IMR-90 (cell line): Measurements from ENCODE around the gene THSD7B. TPM values are rescaled to one million over a fixed set of nuclear protein-coding genes. Genes with fewer than 3 reads are reported as not detected.

Source experiments
- ATAC-seq: fragments of 200-7000 bp; cut with Tn5 transposase; 2 replicates; pipeline ENCODE4 v1.9.1; 2020; ENCODE audit warnings: low read depth, mild to moderate bottlenecking, moderate library complexity
- BruUV-seq: library from RNA; stranded (reverse); fragments of 400-500 nt; replicated peaks from 2 replicates; lab custom pipeline; 2021; lab: Mats Ljungman, UMichigan
- CTCF ChIA-PET: fragments of 300-600 bp; formaldehyde crosslinking; extraction: SDS; loops from one replicate; lab custom pipeline; 2021; ENCODE audit warnings: antibody characterized with exemption; lab: Yijun Ruan, JAX
- POLR2A ChIA-PET: fragments of 300-600 bp; sonication (Branson Sonifier 250); formaldehyde crosslinking; loops from one replicate; lab custom pipeline; 2022; ENCODE audit warnings: antibody characterized with exemption; ENCODE audit not compliant: unreplicated experiment; lab: Charles Lee
- DNase-seq: peaks from one replicate; pipeline ENCODE4 v3.0.0; 2013
- H2AFZ ChIP-seq: replicated peaks from 2 replicates; pipeline ENCODE3; 2013; ENCODE audit warnings: low read length, mild to moderate bottlenecking; ENCODE audit not compliant: poor library complexity
- H2AK5ac ChIP-seq: 2 replicates; pipeline ENCODE4 v1.6.1; 2013; ENCODE audit warnings: low read depth, low read length, inconsistent platforms
- H2AK9ac ChIP-seq: replicated peaks from 2 replicates; pipeline ENCODE3; 2013; ENCODE audit warnings: mild to moderate bottlenecking, low read depth, low read length, moderate library complexity; ENCODE audit not compliant: poor library complexity
- H2BK120ac ChIP-seq: 2 replicates; pipeline ENCODE4 v1.6.1; 2013; ENCODE audit warnings: low read depth, low read length, inconsistent platforms
- H2BK15ac ChIP-seq: 3 replicates; pipeline ENCODE4 v1.6.1; 2013; ENCODE audit warnings: low read depth, low read length, inconsistent platforms
- H2BK20ac ChIP-seq: 2 replicates; pipeline ENCODE4 v1.6.1; 2013; ENCODE audit warnings: low read depth, mild to moderate bottlenecking, inconsistent platforms, low read length, moderate library complexity
- H2BK5ac ChIP-seq: 2 replicates; pipeline ENCODE4 v1.6.1; 2013; ENCODE audit warnings: mild to moderate bottlenecking, low read depth, low read length, inconsistent platforms; ENCODE audit not compliant: poor library complexity, severe bottlenecking
- H3K14ac ChIP-seq: replicated peaks from 2 replicates; pipeline ENCODE4 v1.6.1; 2013; ENCODE audit warnings: low read depth, low read length, inconsistent platforms
- H3K18ac ChIP-seq: 2 replicates; pipeline ENCODE4 v1.6.1; 2013; ENCODE audit warnings: low read depth, low read length, control low read depth
- H3K23ac ChIP-seq: 2 replicates; pipeline ENCODE4 v1.6.1; 2013; ENCODE audit warnings: low read depth, low read length, inconsistent platforms
- H3K27ac ChIP-seq: 2 replicates; pipeline ENCODE4 v1.5.1; 2013; ENCODE audit warnings: mild to moderate bottlenecking, control low read depth, low read length; ENCODE audit not compliant: insufficient read depth
- H3K27me3 ChIP-seq: 2 replicates; pipeline ENCODE4 v1.6.1; 2013; ENCODE audit warnings: low read length; ENCODE audit not compliant: control insufficient read depth, insufficient read depth
- H3K36me3 ChIP-seq: 2 replicates; pipeline ENCODE4 v1.6.1; 2013; ENCODE audit warnings: low read length, mixed read lengths; ENCODE audit not compliant: control insufficient read depth, insufficient read depth
- H3K4ac ChIP-seq: 2 replicates; pipeline ENCODE4 v1.6.1; 2013; ENCODE audit warnings: low read depth, low read length, inconsistent platforms
- H3K4me1 ChIP-seq: 2 replicates; pipeline ENCODE4 v1.6.1; 2013; ENCODE audit warnings: low read length, mixed read lengths; ENCODE audit not compliant: control insufficient read depth, insufficient read depth
- H3K4me2 ChIP-seq: 2 replicates; pipeline ENCODE4 v1.6.1; 2013; ENCODE audit warnings: low read depth, mild to moderate bottlenecking, control low read depth, low read length, moderate library complexity
- H3K4me3 ChIP-seq: 2 replicates; pipeline ENCODE4 v1.5.1; 2013; ENCODE audit warnings: low read depth, mild to moderate bottlenecking, control low read depth, low read length, moderate library complexity; ENCODE audit not compliant: insufficient read depth
- H3K56ac ChIP-seq: 2 replicates; pipeline ENCODE4 v1.6.1; 2013; ENCODE audit warnings: low read length, inconsistent platforms; ENCODE audit not compliant: insufficient read depth; ENCODE audit errors: extremely low read depth
- H3K79me1 ChIP-seq, 2 experiments: 2 replicates each; pipeline ENCODE4 v1.6.1; 2013; ENCODE audit warnings: low read length in 2 of 2, inconsistent platforms in 1 of 2, low read depth in 1 of 2
- H3K9ac ChIP-seq: 2 replicates; pipeline ENCODE4 v1.6.1; 2013; ENCODE audit warnings: low read depth, low read length, control low read depth
- H3K9me1 ChIP-seq: 2 replicates; pipeline ENCODE4 v1.6.1; 2013; ENCODE audit warnings: low read length, inconsistent platforms; ENCODE audit not compliant: insufficient read depth
- H3K9me3 ChIP-seq: 2 replicates; pipeline ENCODE4 v1.6.1; 2013; ENCODE audit warnings: low read length; ENCODE audit not compliant: control insufficient read depth, insufficient read depth
- H4K20me1 ChIP-seq: 2 replicates; pipeline ENCODE4 v1.6.1; 2013; ENCODE audit warnings: low read length, inconsistent platforms; ENCODE audit not compliant: insufficient read depth
- H4K5ac ChIP-seq: 2 replicates; pipeline ENCODE4 v1.6.1; 2013; ENCODE audit warnings: mild to moderate bottlenecking, low read depth, low read length, control low read depth
- H4K8ac ChIP-seq, 2 experiments: 2 replicates each; pipeline ENCODE4 v1.6.1; 2013; ENCODE audit warnings: low read depth in 2 of 2, low read length in 2 of 2, control low read depth in 1 of 2, inconsistent platforms in 1 of 2
- H4K91ac ChIP-seq: 2 replicates; pipeline ENCODE4 v1.6.1; 2013; ENCODE audit warnings: low read depth, low read length, inconsistent platforms; ENCODE audit not compliant: insufficient read depth
- CEBPB ChIP-seq: IDR thresholded peaks from 2 replicates; pipeline ENCODE4 v1.6.1; 2012; ENCODE audit warnings: low read depth, low read length, improper control_type of control experiment
- CHD1 ChIP-seq: IDR thresholded peaks from 2 replicates; pipeline ENCODE4 v1.6.1; 2012; ENCODE audit warnings: low read depth, low read length, improper control_type of control experiment
- ELK1 ChIP-seq: fragments of 150-350 bp; IDR thresholded peaks from 2 replicates; pipeline ENCODE4 v1.6.1; 2016; ENCODE audit warnings: low read depth, mild to moderate bottlenecking, low read length, moderate library complexity, borderline replicate concordance
- POLR2A ChIP-seq: IDR thresholded peaks from 2 replicates; pipeline ENCODE4 v1.6.1; 2012; ENCODE audit warnings: mild to moderate bottlenecking, low read depth, low read length
- RCOR1 ChIP-seq: IDR thresholded peaks from 2 replicates; pipeline ENCODE4 v1.6.1; 2012; ENCODE audit warnings: mild to moderate bottlenecking, low read length, improper control_type of control experiment; ENCODE audit not compliant: insufficient replicate concordance
- SMC3 ChIP-seq: fragments of 150-350 bp; IDR thresholded peaks from 2 replicates; pipeline ENCODE4 v1.6.1; 2016; ENCODE audit warnings: low read depth, mild to moderate bottlenecking, antibody characterized with exemption, low read length, moderate library complexity
- USF2 ChIP-seq: fragments of 150-350 bp; IDR thresholded peaks from 2 replicates; pipeline ENCODE4 v1.6.1; 2017; ENCODE audit warnings: mild to moderate bottlenecking, antibody characterized with exemption, low read length, low read depth
- WGBS, 2 experiments: methylation state at CpG; one replicate each; pipeline versions ENCODE4 v1.1.5 to v1.1.7; 2013; ENCODE audit warnings: missing lambda C conversion rate in 2 of 2; ENCODE audit not compliant: insufficient read length in 1 of 2; ENCODE audit errors: extremely low coverage in 2 of 2; 5-methylcytosine and 5-hydroxymethylcytosine counted together
- dilution Hi-C: fragments of 300-500 bp; cut with HindIII; formaldehyde crosslinking; loops from one replicate; pipeline ENCODE4 v1.14.3; 2018; ENCODE audit warnings: low sequenced_read_pairs; ENCODE audit not compliant: unreplicated experiment
- in situ Hi-C: fragments of 300-500 bp; cut with MboI; formaldehyde crosslinking; loops from 3 replicates; pipeline ENCODE4 v1.14.3; 2019; ENCODE audit warnings: low sequenced_read_pairs, inconsistent platforms, mixed read lengths
- intact Hi-C: fragments of 100-400 bp; cut with micrococcal nuclease; formaldehyde crosslinking; loops from 2 replicates; pipeline ENCODE4 v1.10.0; 2022
- polyA plus RNA-seq, 3 experiments: library from polyadenylated mRNA; depleted of rRNA; stranded (reverse); fragments of >200 nt; gene quantifications; 2 replicates each; pipeline ENCODE4 v1.2.3, GENCODE V29; 2012; ENCODE audit warnings: low replicate concordance in 1 of 3
- total RNA-seq: library from RNA; depleted of rRNA; stranded (reverse); fragments of >200 nt; gene quantifications from 2 replicates; pipeline ENCODE4 v1.2.3, GENCODE V29; 2012

Gene THSD7B
- total and polyA plus RNA-seq, 2 of the 4 experiments (the other 2 are of a cell fraction) = not detected

GRCh38 chr2:137261881-137262585 is 496.7 kb downstream of the THSD7B start:
- no peaks in the 10 kb centered on the region for H4K20me1 ChIP-seq
- H3K79me1 ChIP-seq = no peaks in the 10 kb centered on the region
- H4K5ac ChIP-seq = no peak overlapping the region
- H4K91ac ChIP-seq = no peak overlapping the region
- no peak overlapping the region for H3K4me3 ChIP-seq
- no peak for TF ChIP-seq USF2
- no peak for TF ChIP-seq CEBPB
- TF ChIP-seq SMC3 = no peak
- TF ChIP-seq CHD1 = no peak
- no peak for TF ChIP-seq ELK1
- no peak for TF ChIP-seq POLR2A
- TF ChIP-seq RCOR1 = no peak
- in situ Hi-C loops (no loop called here), intact Hi-C loops (no loop called here), dilution Hi-C loops (no loop called here)
- H3K9me1 ChIP-seq = no peaks in the 10 kb centered on the region
- no peak overlapping the region for H3K18ac ChIP-seq
- no peak overlapping the region for H3K4me2 ChIP-seq
- H3K36me3 ChIP-seq = no peaks in the 10 kb centered on the region
- no peak overlapping the region for H4K8ac ChIP-seq
- WGBS, 2 experiments = no CpG with 5 or more reads among the region's 3 CpGs
- ChIA-PET POLR2A (no interaction called here), CTCF (interaction anchor here (0.6 kb wide), 1 partner anchor 150 kb away, joined by 3 read pairs; no protein-coding TSS in a partner anchor)
- H2AFZ ChIP-seq = no peak overlapping the region
- H2BK5ac ChIP-seq = no peak overlapping the region
- H3K4ac ChIP-seq = no peak overlapping the region
- no peak overlapping the region for H3K23ac ChIP-seq
- H3K27me3 ChIP-seq = no peaks in the 10 kb centered on the region
- H2BK120ac ChIP-seq = no peak overlapping the region
- no peaks in the 10 kb centered on the region for H3K4me1 ChIP-seq
- H2BK20ac ChIP-seq = no peak overlapping the region
- no peak overlapping the region for H3K9ac ChIP-seq
- H2AK5ac ChIP-seq = no peak overlapping the region
- H3K56ac ChIP-seq = no peak overlapping the region
- peaks cover 4% of the 10 kb centered on the region for H3K9me3 ChIP-seq
- H3K27ac ChIP-seq = no peak overlapping the region
- no peak overlapping the region for H2AK9ac ChIP-seq
- H3K14ac ChIP-seq = no peak overlapping the region
- no peak for DNase-seq
- no TSS peak for BruUV-seq
- no peak for ATAC-seq
- H2BK15ac ChIP-seq = no peak overlapping the region
